Measurements from ENCODE around the gene ASTL. TPM values are rescaled to one million over a fixed set of nuclear protein-coding genes. Genes with fewer than 3 reads are reported as not detected.
A peak's percentile ranks its signal among the peaks of the same experiment; 100 is the strongest.

ASTL gene
- total RNA-seq, 4 donors from 2014 or later = not detected

DNA sequence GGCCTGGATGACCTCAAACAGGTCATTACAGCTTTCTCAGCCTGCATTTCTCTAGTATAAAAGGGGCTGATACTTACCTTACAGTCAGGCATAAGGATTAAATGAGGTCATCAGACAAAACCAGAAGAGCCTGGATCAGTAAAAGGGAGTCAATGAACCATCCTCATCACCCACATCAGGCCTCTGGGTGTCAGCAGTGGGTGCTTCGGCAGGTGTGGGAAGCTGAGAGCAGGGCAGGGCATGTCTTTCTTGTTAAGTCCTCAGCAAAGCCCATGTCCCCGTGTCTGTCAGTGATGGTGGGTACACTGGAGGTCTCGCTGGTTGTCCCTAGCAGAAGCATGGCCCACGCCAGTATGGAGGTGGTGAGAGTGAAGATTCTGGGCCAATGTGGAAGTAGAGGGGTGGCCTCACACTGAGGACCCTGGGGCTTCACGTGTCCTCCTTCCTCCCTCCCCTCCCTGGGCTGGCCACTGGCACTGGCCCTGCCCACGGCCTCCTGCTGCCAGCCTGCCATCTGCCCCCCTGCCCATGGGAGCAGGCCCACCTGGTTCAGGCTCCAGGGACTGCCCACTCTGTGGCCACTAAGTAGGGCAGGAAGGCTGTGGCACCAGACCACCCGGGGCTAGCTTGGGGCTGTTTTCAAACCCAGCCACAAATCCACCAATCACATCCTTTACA lies 26.3 kb downstream of the ASTL start:
- no peaks in the 10 kb centered on the region for H3K36me3 ChIP-seq
- no peak overlapping the region for H3K4me3 ChIP-seq
- H3K27me3 ChIP-seq = peaks cover 0 to 12% of the 10 kb centered on the region in 2 donors
- TF ChIP-seq POLR2A (IDR thresholded peaks at IDR 0.05) (no peak), CTCF (IDR thresholded peaks at IDR 0.05) (no peak)
- DNase-seq = no peak
- no peaks in the 10 kb centered on the region for H3K9me3 ChIP-seq
- H3K4me1 ChIP-seq = peaks cover 0 to 8% of the 10 kb centered on the region in 2 donors
- intact Hi-C loops (cut with DNase I; ENCODE audit: low total_unique reads) = no loop called here
- H3K27ac ChIP-seq = no peak overlapping the region

DNA sequence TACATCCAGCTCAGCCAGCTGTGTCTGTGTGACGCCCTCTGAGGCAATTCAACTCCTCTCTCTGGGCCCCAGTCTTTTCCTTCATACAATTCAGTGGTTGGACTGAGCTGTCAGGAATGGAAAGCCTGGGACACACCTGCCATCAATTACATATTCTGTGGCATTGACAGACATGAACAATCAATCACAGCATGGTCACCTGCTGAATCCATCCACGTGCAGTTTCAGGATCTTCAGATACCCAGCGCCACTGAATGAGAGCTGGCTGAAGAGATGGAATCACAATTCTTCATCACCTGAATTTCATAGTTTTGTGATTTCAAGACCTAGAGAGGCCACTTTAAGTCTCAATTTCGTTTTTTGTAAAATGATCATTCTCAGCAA lies 27.1 kb downstream of the ASTL start:
- Histone ChIP-seq H3K4me3 (no peak overlapping the region), H3K4me1 (peaks cover 0 to 4% of the 10 kb centered on the region in 2 donors), H3K36me3 (no peaks in the 10 kb centered on the region), H3K9me3 (no peaks in the 10 kb centered on the region), H3K27me3 (peaks cover 0 to 6% of the 10 kb centered on the region in 2 donors), H3K27ac (no peak overlapping the region)
- intact Hi-C loops (cut with DNase I; ENCODE audit: low total_unique reads) = no loop called here
- no peak for DNase-seq
- TF ChIP-seq CTCF (IDR thresholded peaks at IDR 0.05) (no peak), POLR2A (IDR thresholded peaks at IDR 0.05) (no peak)

DNA sequence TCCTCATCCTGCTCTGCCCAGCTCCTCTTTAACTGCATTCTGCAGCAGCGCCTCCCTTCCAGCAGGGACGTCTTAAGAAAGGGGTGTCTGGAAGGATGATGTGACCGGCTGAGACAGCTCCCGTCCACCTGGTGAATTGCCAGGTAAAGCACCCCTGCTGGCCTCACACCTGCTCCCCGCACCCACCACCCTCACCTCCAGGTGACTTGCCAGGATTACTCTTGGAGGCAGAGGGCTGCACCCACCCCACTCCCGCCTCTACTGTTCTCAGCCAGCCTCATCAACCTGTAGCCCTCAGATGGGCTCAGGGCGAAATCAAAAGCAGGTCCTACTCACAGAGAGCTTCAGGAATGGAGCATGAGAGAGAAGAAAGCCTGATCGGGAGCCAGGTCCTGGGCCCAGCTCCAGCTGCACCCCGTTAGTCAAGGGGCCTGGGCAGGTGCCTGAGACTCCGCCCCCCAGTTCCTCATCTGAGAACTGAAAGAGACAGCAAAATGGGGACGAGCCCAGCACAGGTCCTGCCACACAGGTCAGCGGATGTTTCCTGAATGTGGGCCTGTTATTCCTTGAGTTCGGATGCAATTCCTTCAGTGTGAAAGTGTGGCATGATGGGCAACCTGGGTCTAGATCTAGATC lies 27.6 kb downstream of the ASTL start:
- no peaks in the 10 kb centered on the region for H3K4me1 ChIP-seq
- intact Hi-C loops (cut with DNase I; ENCODE audit: low total_unique reads) = no loop called here
- H3K27ac ChIP-seq = no peak overlapping the region
- no peaks in the 10 kb centered on the region for H3K9me3 ChIP-seq
- peaks cover 0 to 4% of the 10 kb centered on the region in 2 donors for H3K27me3 ChIP-seq
- H3K36me3 ChIP-seq = no peaks in the 10 kb centered on the region
- TF ChIP-seq POLR2A (IDR thresholded peaks at IDR 0.05) (no peak), CTCF (IDR thresholded peaks at IDR 0.05) (no peak)
- DNase-seq = no peak
- no peak overlapping the region for H3K4me3 ChIP-seq

- no peaks in the 10 kb centered on the region for H3K36me3 ChIP-seq
- no peaks in the 10 kb centered on the region for H3K4me1 ChIP-seq
- no peaks in the 10 kb centered on the region for H3K27me3 ChIP-seq
- H3K4me3 ChIP-seq = no peak overlapping the region
- H3K9me3 ChIP-seq = peaks cover 0 to 4% of the 10 kb centered on the region in 2 donors
- peak overlapping the region in 1 of 2 donors; percentile 41 for H3K27ac ChIP-seq
- TF ChIP-seq CTCF (IDR thresholded peaks at IDR 0.05) (no peak), POLR2A (IDR thresholded peaks at IDR 0.05) (no peak)
- intact Hi-C loops (cut with DNase I; ENCODE audit: low total_unique reads) = no loop called here
- DNase-seq = no peak
These were observed 28.3 kb downstream of the ASTL start for GRCh38 chr2:96109931-96110511.

GRCh38 chr2:96109361-96109680 lies 29.0 kb downstream of the ASTL start:
- H3K4me3 ChIP-seq = no peak overlapping the region
- peak overlapping the region in 1 of 2 donors; percentile 41 for H3K27ac ChIP-seq
- intact Hi-C loops (cut with DNase I; ENCODE audit: low total_unique reads) = no loop called here
- H3K4me1 ChIP-seq = no peaks in the 10 kb centered on the region
- H3K9me3 ChIP-seq = peaks cover 0 to 4% of the 10 kb centered on the region in 2 donors
- TF ChIP-seq POLR2A (IDR thresholded peaks at IDR 0.05) (no peak), CTCF (IDR thresholded peaks at IDR 0.05) (no peak)
- no peaks in the 10 kb centered on the region for H3K27me3 ChIP-seq
- DNase-seq = no peak
- H3K36me3 ChIP-seq = no peaks in the 10 kb centered on the region

Measured in uterus (tissue), 4 donors.